ENCODE measurements around the gene SLC22A16. TPM values are rescaled to one million over a fixed set of nuclear protein-coding genes. Genes with fewer than 3 reads are reported as not detected.

SLC22A16 gene
- total RNA-seq, 2 experiments from 2014 or later = not detected

DNA sequence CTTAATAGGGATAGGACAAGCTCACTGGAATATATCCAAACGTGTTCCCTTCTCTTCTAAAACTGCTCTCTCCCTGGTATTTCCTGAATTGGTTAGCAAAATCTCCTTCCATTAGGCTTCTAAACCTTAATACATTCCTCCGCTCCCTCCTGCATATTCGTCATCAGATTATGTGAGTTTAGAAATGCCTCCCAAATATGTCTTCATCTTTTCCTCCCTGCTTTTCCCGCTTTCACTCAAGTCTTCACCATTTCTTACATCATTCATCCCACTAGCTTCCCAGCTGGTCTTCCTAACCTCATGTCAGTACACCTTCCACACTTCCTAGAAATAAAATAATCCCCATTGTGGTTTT lies 26.9 kb downstream of the SLC22A16 start:
- POLR2A ChIA-PET = no interaction called here
- DNase-seq = no peak
- no peak overlapping the region for H3K27ac Mint-ChIP-seq
- H3K27me3 Mint-ChIP-seq = peaks cover 10% of the 10 kb centered on the region
- H3K4me1 Mint-ChIP-seq = no peaks in the 10 kb centered on the region
- no peak overlapping the region for H3K4me3 Mint-ChIP-seq
- no peaks in the 10 kb centered on the region for H3K36me3 Mint-ChIP-seq
- no peak for ATAC-seq (ENCODE audit: low read depth)
- H3K9me3 Mint-ChIP-seq = no peaks in the 10 kb centered on the region

- no peak for ATAC-seq (ENCODE audit: low read depth)
- no peak for DNase-seq
- H3K4me1 Mint-ChIP-seq = no peaks in the 10 kb centered on the region
- no peak overlapping the region for H3K4me3 Mint-ChIP-seq
- POLR2A ChIA-PET = no interaction called here
- no peak overlapping the region for H3K27ac Mint-ChIP-seq
- no peaks in the 10 kb centered on the region for H3K9me3 Mint-ChIP-seq
- H3K27me3 Mint-ChIP-seq = peaks cover 10% of the 10 kb centered on the region
- no peaks in the 10 kb centered on the region for H3K36me3 Mint-ChIP-seq
These were observed 27.4 kb downstream of the SLC22A16 start for GRCh38 chr6:110448846-110449540.

DNA sequence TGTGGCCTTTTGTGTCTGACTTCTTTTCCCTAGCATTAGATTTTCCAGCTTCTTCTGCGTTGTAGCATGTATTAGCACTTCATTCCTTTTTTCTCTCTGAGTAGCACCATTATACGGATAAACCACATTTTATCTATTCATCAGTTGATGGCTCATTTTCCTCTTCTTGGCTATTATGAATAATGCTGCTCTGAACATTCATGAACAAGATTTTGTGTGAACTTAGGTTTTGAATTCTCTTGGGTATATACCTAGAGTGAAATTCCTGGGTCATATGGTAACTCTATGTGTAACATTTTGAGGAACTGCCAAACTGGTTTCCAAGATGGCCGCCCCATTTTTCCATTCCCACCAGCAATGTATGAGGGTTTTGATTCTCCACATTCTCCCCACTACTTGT lies 28.7 kb downstream of the SLC22A16 start:
- POLR2A ChIA-PET = no interaction called here

DNA sequence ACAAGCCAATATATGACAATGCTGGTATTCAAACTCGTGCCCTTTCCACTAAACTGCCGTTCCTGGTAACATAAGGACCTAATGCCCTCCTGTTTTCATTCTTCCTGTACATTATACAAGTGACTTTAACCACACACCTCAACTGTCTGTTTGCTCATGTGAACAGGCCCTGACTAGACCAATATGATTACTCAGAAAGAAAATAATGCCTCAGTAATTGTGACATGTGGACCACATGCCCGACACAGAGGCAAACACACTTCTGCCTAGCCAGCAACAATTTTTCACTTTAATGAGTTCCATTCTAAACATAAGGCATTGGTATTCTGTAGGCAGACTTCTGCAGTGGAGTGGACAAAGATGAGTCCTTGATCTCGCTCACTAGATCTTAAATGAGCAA lies 30.0 kb downstream of the SLC22A16 start:
- DNase-seq (no peak), ATAC-seq (ENCODE audit: low read depth) (no peak)
- Mint-ChIP-seq H3K4me3 (no peak overlapping the region), H3K27me3 (peaks cover 7% of the 10 kb centered on the region), H3K27ac (no peak overlapping the region), H3K9me3 (no peaks in the 10 kb centered on the region), H3K36me3 (no peaks in the 10 kb centered on the region), H3K4me1 (no peaks in the 10 kb centered on the region)
- POLR2A ChIA-PET = no interaction called here

More for the DNA sequence above, 28.7 kb downstream of the SLC22A16 start:
- Mint-ChIP-seq H3K4me3 (no peak overlapping the region), H3K4me1 (no peaks in the 10 kb centered on the region), H3K27ac (no peak overlapping the region), H3K27me3 (peaks cover 7% of the 10 kb centered on the region), H3K36me3 (no peaks in the 10 kb centered on the region), H3K9me3 (no peaks in the 10 kb centered on the region)
- ATAC-seq (ENCODE audit: low read depth) (no peak), DNase-seq (no peak)

GRCh38 chr6:110440026-110440425 lies 36.4 kb downstream of the SLC22A16 start:
- no peaks in the 10 kb centered on the region for H3K9me3 Mint-ChIP-seq
- DNase-seq = no peak
- no peaks in the 10 kb centered on the region for H3K4me1 Mint-ChIP-seq
- peaks cover 9% of the 10 kb centered on the region for H3K27me3 Mint-ChIP-seq
- no peaks in the 10 kb centered on the region for H3K36me3 Mint-ChIP-seq
- no peak for ATAC-seq (ENCODE audit: low read depth)
- H3K4me3 Mint-ChIP-seq = no peak overlapping the region
- no peak overlapping the region for H3K27ac Mint-ChIP-seq
- POLR2A ChIA-PET = no interaction called here

GRCh38 chr6:110439356-110439755 lies 37.1 kb downstream of the SLC22A16 start:
- POLR2A ChIA-PET = no interaction called here
- DNase-seq (no peak), ATAC-seq (ENCODE audit: low read depth) (no peak)
- Mint-ChIP-seq H3K4me3 (no peak overlapping the region), H3K27me3 (peaks cover 9% of the 10 kb centered on the region), H3K27ac (no peak overlapping the region), H3K4me1 (no peaks in the 10 kb centered on the region), H3K9me3 (no peaks in the 10 kb centered on the region), H3K36me3 (no peaks in the 10 kb centered on the region)

DNA sequence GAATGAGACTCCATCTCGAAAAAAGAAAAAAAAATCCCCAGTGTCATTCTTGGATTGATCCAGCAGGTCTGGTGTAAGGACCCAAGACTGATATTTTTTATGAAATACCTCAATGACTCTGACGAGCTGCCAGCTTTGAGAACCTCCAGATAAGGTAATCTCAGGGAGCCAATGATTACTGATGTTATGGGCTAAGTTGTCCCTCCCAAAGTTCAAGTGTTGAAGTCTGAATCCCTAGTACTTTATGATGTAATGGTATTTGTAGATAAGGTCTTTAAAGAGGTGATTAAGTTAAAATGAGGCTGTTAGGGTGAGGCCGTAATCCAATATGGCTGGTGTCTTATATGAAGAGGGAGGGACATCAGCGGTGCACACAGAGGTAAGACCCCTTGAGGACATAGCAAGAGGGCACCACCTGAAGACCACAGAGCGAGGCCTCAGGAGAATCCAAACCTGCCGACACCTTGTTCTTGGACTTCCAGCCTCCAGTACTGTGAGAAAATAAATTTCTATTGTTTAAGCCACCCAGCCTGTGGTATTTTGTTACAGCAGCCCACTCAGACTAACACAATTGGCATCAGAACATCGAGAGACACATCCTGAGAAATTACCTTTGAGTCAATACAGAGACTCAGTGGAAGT lies 41.3 kb downstream of the SLC22A16 start:
- no peak for DNase-seq
- no peaks in the 10 kb centered on the region for H3K9me3 Mint-ChIP-seq
- no peak for ATAC-seq (ENCODE audit: low read depth)
- no peak overlapping the region for H3K27ac Mint-ChIP-seq
- no peak overlapping the region for H3K4me3 Mint-ChIP-seq
- no peaks in the 10 kb centered on the region for H3K4me1 Mint-ChIP-seq
- POLR2A ChIA-PET = no interaction called here
- peaks cover 10% of the 10 kb centered on the region for H3K27me3 Mint-ChIP-seq
- no peaks in the 10 kb centered on the region for H3K36me3 Mint-ChIP-seq

GRCh38 chr6:110432285-110432900 lies 44.0 kb downstream of the SLC22A16 start:
- POLR2A ChIA-PET = no interaction called here
- no peak overlapping the region for H3K27ac Mint-ChIP-seq
- H3K9me3 Mint-ChIP-seq = no peaks in the 10 kb centered on the region
- H3K4me3 Mint-ChIP-seq = no peak overlapping the region
- H3K36me3 Mint-ChIP-seq = no peaks in the 10 kb centered on the region
- ATAC-seq (ENCODE audit: low read depth) (no peak), DNase-seq (no peak)
- H3K4me1 Mint-ChIP-seq = no peaks in the 10 kb centered on the region
- H3K27me3 Mint-ChIP-seq = peaks cover 11% of the 10 kb centered on the region

GRCh38 chr6:110430741-110431140 lies 45.7 kb downstream of the SLC22A16 start:
- Mint-ChIP-seq H3K4me1 (no peaks in the 10 kb centered on the region), H3K36me3 (no peaks in the 10 kb centered on the region), H3K9me3 (no peaks in the 10 kb centered on the region), H3K27ac (no peak overlapping the region), H3K27me3 (peaks cover 18% of the 10 kb centered on the region), H3K4me3 (no peak overlapping the region)
- DNase-seq (no peak), ATAC-seq (ENCODE audit: low read depth) (no peak)
- POLR2A ChIA-PET = no interaction called here

GRCh38 chr6:110430236-110430635 lies 46.2 kb downstream of the SLC22A16 start:
- Mint-ChIP-seq H3K4me3 (no peak overlapping the region), H3K27me3 (peaks cover 19% of the 10 kb centered on the region), H3K27ac (no peak overlapping the region), H3K9me3 (no peaks in the 10 kb centered on the region), H3K36me3 (no peaks in the 10 kb centered on the region), H3K4me1 (no peaks in the 10 kb centered on the region)
- POLR2A ChIA-PET = no interaction called here
- ATAC-seq (ENCODE audit: low read depth) (no peak), DNase-seq (no peak)

DNA sequence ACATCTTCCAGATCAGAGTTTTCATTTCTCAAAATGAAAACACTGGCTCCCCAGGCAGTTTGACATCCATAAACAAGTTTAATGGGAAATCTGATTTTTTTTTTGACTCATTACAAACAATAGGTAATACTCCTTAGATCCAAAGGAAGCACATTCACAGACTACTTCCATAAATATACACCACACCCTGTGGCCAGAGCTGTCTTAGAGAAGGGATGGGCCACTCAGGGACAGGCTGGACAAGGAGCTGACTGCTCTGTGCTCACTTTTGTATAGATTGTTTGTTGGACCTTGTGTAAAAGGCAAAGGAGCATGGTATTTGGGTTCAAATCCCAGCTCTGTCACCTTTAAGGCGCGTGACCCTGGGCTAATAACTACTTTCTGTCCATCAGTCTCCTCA lies 48.3 kb downstream of the SLC22A16 start:
- no peaks in the 10 kb centered on the region for H3K4me1 Mint-ChIP-seq
- no peak for DNase-seq
- H3K4me3 Mint-ChIP-seq = no peak overlapping the region
- H3K27me3 Mint-ChIP-seq = peaks cover 34% of the 10 kb centered on the region
- no peak for ATAC-seq (ENCODE audit: low read depth)
- H3K9me3 Mint-ChIP-seq = no peaks in the 10 kb centered on the region
- H3K36me3 Mint-ChIP-seq = no peaks in the 10 kb centered on the region
- POLR2A ChIA-PET = no interaction called here
- H3K27ac Mint-ChIP-seq = no peak overlapping the region

DNA sequence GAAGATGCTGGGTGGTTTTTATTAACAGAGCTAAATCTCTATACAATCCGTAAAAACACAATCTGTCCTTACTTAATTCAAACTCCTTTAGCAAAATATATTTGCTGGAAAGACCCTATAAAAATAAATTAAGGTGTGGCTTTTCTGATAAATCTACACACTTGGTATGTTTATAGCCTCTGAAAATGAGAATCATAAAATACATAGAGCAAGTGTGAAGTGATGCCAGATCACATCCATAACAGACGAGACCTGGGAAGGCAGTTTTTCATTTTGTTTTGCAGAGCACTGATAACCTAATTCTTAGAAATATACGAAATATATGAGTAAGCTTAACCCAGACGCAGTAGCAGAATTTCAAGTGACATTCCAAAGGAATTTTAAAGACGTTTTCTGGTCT lies 50.6 kb downstream of the SLC22A16 start:
- no peak overlapping the region for H3K27ac Mint-ChIP-seq
- no peak for DNase-seq
- peaks cover 39% of the 10 kb centered on the region for H3K27me3 Mint-ChIP-seq
- H3K36me3 Mint-ChIP-seq = no peaks in the 10 kb centered on the region
- H3K4me3 Mint-ChIP-seq = no peak overlapping the region
- peaks cover 7% of the 10 kb centered on the region for H3K9me3 Mint-ChIP-seq
- H3K4me1 Mint-ChIP-seq = peaks cover 6% of the 10 kb centered on the region
- ATAC-seq (ENCODE audit: low read depth) = no peak
- POLR2A ChIA-PET = no interaction called here

DNA sequence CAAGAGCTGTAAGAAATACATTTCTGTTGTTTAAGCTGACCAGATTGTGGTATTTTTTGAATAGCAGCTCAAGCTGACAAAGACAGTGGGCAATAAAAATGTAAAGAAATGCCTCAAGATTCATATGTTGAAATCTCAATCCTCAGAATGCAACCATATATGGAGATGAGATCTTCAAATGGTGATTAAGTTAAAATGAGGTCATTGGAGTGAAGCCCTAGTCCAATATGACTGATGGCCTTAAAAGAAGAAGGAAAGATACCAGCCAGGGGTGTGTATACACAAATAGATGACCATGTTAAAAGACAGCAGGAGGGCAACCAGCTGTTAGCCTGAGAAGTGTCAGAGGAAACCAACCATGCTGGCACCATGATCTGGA lies 54.0 kb downstream of the SLC22A16 start:
- H3K27ac Mint-ChIP-seq = no peak overlapping the region
- POLR2A ChIA-PET = no interaction called here

GRCh38 chr6:110421749-110422443 lies 54.5 kb downstream of the SLC22A16 start:
- POLR2A ChIA-PET = no interaction called here
- Mint-ChIP-seq H3K27me3 (peaks cover 39% of the 10 kb centered on the region), H3K4me3 (no peak overlapping the region), H3K27ac (no peak overlapping the region), H3K4me1 (peaks cover 7% of the 10 kb centered on the region), H3K9me3 (peaks cover 8% of the 10 kb centered on the region), H3K36me3 (no peaks in the 10 kb centered on the region)
- ATAC-seq (ENCODE audit: low read depth) (no peak), DNase-seq (no peak)

More for the DNA sequence above, 54.0 kb downstream of the SLC22A16 start:
- Mint-ChIP-seq H3K4me3 (no peak overlapping the region), H3K9me3 (peaks cover 8% of the 10 kb centered on the region), H3K27me3 (peaks cover 39% of the 10 kb centered on the region), H3K36me3 (no peaks in the 10 kb centered on the region), H3K4me1 (peaks cover 7% of the 10 kb centered on the region)
- DNase-seq = no peak
- no peak for ATAC-seq (ENCODE audit: low read depth)
